ENCODE measurements around the gene ARMC10.
"Not testable (repeated sequence)": the region's sequence is repeated elsewhere in the genome, so short reads cannot be mapped to it uniquely, and the experiment has no call there.

Gene ARMC10

GRCh38 chr7:103079836-103080235, 4.9 kb downstream of the ARMC10 start:
- no peak for DNase-seq

GRCh38 chr7:103080923-103081322, 6.0 kb downstream of the ARMC10 start:
- no peak for DNase-seq

- DNase-seq = no peak
These were observed 7.6 kb downstream of the ARMC10 start for GRCh38 chr7:103082497-103082896.

GRCh38 chr7:103083210-103083609, 8.3 kb downstream of the ARMC10 start:
- DNase-seq = no peak

GRCh38 chr7:103092321-103092720, 17.4 kb downstream of the ARMC10 start:
- DNase-seq = not testable (repeated sequence)

GRCh38 chr7:103093429-103093828, 18.5 kb downstream of the ARMC10 start:
- no peak for DNase-seq

GRCh38 chr7:103094102-103094501, 19.2 kb downstream of the ARMC10 start:
- peak; percentile 29 for DNase-seq

GRCh38 chr7:103095558-103095957, 20.6 kb downstream of the ARMC10 start:
- not testable (repeated sequence) for DNase-seq

- no peak for DNase-seq
These were observed 22.1 kb downstream of the ARMC10 start for GRCh38 chr7:103097041-103097440.

GRCh38 chr7:103100348-103100747, 25.4 kb downstream of the ARMC10 start:
- no peak for DNase-seq

- no peak for DNase-seq
These were observed 26.6 kb downstream of the ARMC10 start for GRCh38 chr7:103101543-103101942.

- no peak for DNase-seq
These were observed 31.2 kb downstream of the ARMC10 start for GRCh38 chr7:103106005-103106702.

GRCh38 chr7:103106703-103107070, 31.7 kb downstream of the ARMC10 start:
- not testable (repeated sequence) for DNase-seq

- DNase-seq = no peak
These were observed 38.2 kb downstream of the ARMC10 start for GRCh38 chr7:103113164-103113563.

GRCh38 chr7:103114576-103115008, 39.7 kb downstream of the ARMC10 start:
- peak; percentile 70 for DNase-seq

GRCh38 chr7:103115771-103116170, 40.8 kb downstream of the ARMC10 start:
- no peak for DNase-seq

- DNase-seq = no peak
These were observed 41.6 kb downstream of the ARMC10 start for GRCh38 chr7:103116511-103116910.

GRCh38 chr7:103116991-103117390, 42.1 kb downstream of the ARMC10 start:
- peak; percentile 65 for DNase-seq

GRCh38 chr7:103117465-103117864, 42.5 kb downstream of the ARMC10 start:
- DNase-seq = no peak

GRCh38 chr7:103119791-103120291, 44.9 kb downstream of the ARMC10 start:
- no peak for DNase-seq

GRCh38 chr7:103120362-103120761, 45.4 kb downstream of the ARMC10 start:
- no peak for DNase-seq

GRCh38 chr7:103121641-103122040, 46.7 kb downstream of the ARMC10 start:
- no peak for DNase-seq

GRCh38 chr7:103123529-103123928, 48.6 kb downstream of the ARMC10 start:
- DNase-seq = no peak

- DNase-seq = no peak
These were observed 49.6 kb downstream of the ARMC10 start for GRCh38 chr7:103124429-103124979.

GRCh38 chr7:103127006-103127405, 52.1 kb downstream of the ARMC10 start:
- peak; percentile 70 for DNase-seq
